Peyer's patch (tissue), 4 donors: Measurements from ENCODE around the gene NPAT.

Experiments
- CTCF ChIP-seq, 6 experiments: fragments of 450-650 bp in 4 of 6; fragments of 200-600 bp in 2 of 6; sonication (generic) in 1 of 6; IDR thresholded peaks; one replicate each; pipeline ENCODE4 v1.5.1; 2017 to 2019; ENCODE audit warnings: antibody characterized with exemption in 6 of 6, mild to moderate bottlenecking in 3 of 6, moderate library complexity in 1 of 6
- POLR2A ChIP-seq, 2 donors: fragments of 450-650 bp; IDR thresholded peaks; one replicate each; pipeline ENCODE4 v1.5.1; 2017; ENCODE audit warnings: antibody characterized with exemption in 2 of 2, mild to moderate bottlenecking in 2 of 2, moderate library complexity in 2 of 2

- TF ChIP-seq CTCF (IDR thresholded peaks at IDR 0.05) = no peak
- TF ChIP-seq POLR2A (IDR thresholded peaks at IDR 0.05) = no peak
Measured at GRCh38 chr11:108125096-108125495, 97.3 kb downstream of the NPAT start.
